Prostate gland (tissue), 2 donors: ENCODE data around the gene MTFMT. TPM values are rescaled to one million over a fixed set of nuclear protein-coding genes. Genes with fewer than 3 reads are reported as not detected.
A peak's percentile ranks its signal among the peaks of the same experiment; 100 is the strongest.

ENCODE experiments used
- DNase-seq: peaks from one replicate; pipeline ENCODE4 v3.0.0-alpha.2; 2019; ENCODE audit warnings: low spot score
- H3K27ac ChIP-seq, 2 donors: fragments of 200-600 bp; sonication (generic); 2 replicates each; pipeline ENCODE4 v1.5.1; 2017 to 2019
- H3K27me3 ChIP-seq: fragments of 200-600 bp; sonication (generic); replicated peaks from 2 replicates; pipeline ENCODE4 v1.5.1; 2019; ENCODE audit not compliant: insufficient read depth
- H3K36me3 ChIP-seq, 2 donors: fragments of 200-600 bp; sonication (generic); 1 replicate in 1 of 2; 2 replicates in 1 of 2; pipeline versions ENCODE4 v1.5.1 to v1.8.1; 2017 to 2019
- H3K4me1 ChIP-seq: fragments of 200-600 bp; sonication (generic); replicated peaks from 2 replicates; pipeline ENCODE4 v1.5.1; 2019
- H3K4me3 ChIP-seq, 2 donors: fragments of 200-600 bp; sonication (generic); 2 replicates each; pipeline ENCODE4 v1.5.1; 2017 to 2019
- H3K9me3 ChIP-seq: fragments of 200-600 bp; sonication (generic); 2 replicates; pipeline ENCODE4 v1.5.1; 2017
- POLR2A ChIP-seq: fragments of 450-650 bp; IDR thresholded peaks from one replicate; pipeline ENCODE4 v1.6.1; 2016; ENCODE audit warnings: antibody characterized with exemption, mild to moderate bottlenecking
- POLR2AphosphoS5 ChIP-seq: sonication (generic); formaldehyde crosslinking; IDR thresholded peaks from one replicate; pipeline ENCODE4 v1.6.1; 2017; ENCODE audit warnings: antibody characterized with exemption
- WGBS: methylation state at CpG from one replicate; pipeline ENCODE4 v1.1.5; 2018; 5-methylcytosine and 5-hydroxymethylcytosine counted together
- intact Hi-C: fragments of 100-400 bp; cut with DNase I; formaldehyde crosslinking; loops from one replicate; pipeline ENCODE4 v1.14.2; 2022
- total RNA-seq, 2 donors: library from RNA; depleted of rRNA; stranded (reverse); fragments of >200 nt; gene quantifications; one replicate each; pipeline ENCODE4 v1.1.0, GENCODE V29; 2016
- TF ChIP-seq, protein P1 (sequence below), 4 experiments: fragments of 200-600 bp in 2 of 4; fragments of 450-650 bp in 2 of 4; sonication (generic) in 2 of 4; IDR thresholded peaks; 1 replicate in 3 of 4; 2 replicates in 1 of 4; pipeline ENCODE4 v1.5.1; 2016 to 2019; ENCODE audit warnings: antibody characterized with exemption in 4 of 4, mild to moderate bottlenecking in 2 of 4, moderate library complexity in 2 of 4

Gene MTFMT
- total RNA-seq, 2 donors from 2014 or later = 31.0 to 37.9 TPM

DNA sequence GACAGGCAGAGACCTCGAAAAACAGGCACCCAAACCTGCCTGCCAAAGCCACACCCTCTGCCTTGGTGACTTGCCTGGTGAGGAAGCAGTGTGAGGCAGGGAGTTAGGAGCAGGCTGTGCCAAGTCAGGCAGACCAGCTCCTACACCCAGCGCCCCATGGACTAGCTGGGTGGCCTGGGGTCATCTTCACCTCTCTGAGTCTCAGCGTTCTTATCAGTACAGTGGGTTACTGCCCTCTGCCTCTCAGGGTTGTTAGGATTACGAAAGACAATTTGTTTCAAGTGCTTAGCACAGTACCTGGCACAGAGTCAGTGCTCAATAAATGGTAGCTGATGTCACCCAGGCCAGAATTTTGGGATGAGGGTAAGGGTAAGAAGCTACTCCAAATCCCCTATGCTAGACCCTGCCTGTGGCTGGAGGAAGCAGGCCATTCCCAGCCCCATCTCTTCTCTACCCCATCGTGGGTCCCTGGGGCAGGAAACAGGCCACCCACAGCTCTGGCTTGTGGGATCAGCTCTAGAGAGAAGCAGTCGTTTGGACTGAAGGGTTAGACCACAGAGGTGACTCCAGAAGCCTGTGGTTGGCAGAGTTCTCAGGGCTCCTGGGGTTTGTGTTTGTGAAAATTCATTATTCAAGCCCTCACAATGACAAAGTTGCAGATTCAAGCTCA lies 25.9 kb upstream of the MTFMT start:
- intact Hi-C loops = loop anchor here (2.0 kb wide), 1 partner anchor 27 kb away; no protein-coding TSS in a partner anchor
- TF ChIP-seq POLR2AphosphoS5 = no peak
- no peak for TF ChIP-seq POLR2A
- TF ChIP-seq, protein P1, sequence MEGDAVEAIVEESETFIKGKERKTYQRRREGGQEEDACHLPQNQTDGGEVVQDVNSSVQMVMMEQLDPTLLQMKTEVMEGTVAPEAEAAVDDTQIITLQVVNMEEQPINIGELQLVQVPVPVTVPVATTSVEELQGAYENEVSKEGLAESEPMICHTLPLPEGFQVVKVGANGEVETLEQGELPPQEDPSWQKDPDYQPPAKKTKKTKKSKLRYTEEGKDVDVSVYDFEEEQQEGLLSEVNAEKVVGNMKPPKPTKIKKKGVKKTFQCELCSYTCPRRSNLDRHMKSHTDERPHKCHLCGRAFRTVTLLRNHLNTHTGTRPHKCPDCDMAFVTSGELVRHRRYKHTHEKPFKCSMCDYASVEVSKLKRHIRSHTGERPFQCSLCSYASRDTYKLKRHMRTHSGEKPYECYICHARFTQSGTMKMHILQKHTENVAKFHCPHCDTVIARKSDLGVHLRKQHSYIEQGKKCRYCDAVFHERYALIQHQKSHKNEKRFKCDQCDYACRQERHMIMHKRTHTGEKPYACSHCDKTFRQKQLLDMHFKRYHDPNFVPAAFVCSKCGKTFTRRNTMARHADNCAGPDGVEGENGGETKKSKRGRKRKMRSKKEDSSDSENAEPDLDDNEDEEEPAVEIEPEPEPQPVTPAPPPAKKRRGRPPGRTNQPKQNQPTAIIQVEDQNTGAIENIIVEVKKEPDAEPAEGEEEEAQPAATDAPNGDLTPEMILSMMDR (IDR thresholded peaks at IDR 0.05) = no peak
- Histone ChIP-seq H3K36me3 (no peaks in the 10 kb centered on the region), H3K27me3 (no peaks in the 10 kb centered on the region), H3K4me1 (no peaks in the 10 kb centered on the region), H3K9me3 (no peaks in the 10 kb centered on the region), H3K27ac (peak overlapping the region; percentile 15 to 16), H3K4me3 (no peak overlapping the region)
- no peak for DNase-seq
- 43% methylated on average over 6 of the region's 6 CpGs for WGBS

DNA sequence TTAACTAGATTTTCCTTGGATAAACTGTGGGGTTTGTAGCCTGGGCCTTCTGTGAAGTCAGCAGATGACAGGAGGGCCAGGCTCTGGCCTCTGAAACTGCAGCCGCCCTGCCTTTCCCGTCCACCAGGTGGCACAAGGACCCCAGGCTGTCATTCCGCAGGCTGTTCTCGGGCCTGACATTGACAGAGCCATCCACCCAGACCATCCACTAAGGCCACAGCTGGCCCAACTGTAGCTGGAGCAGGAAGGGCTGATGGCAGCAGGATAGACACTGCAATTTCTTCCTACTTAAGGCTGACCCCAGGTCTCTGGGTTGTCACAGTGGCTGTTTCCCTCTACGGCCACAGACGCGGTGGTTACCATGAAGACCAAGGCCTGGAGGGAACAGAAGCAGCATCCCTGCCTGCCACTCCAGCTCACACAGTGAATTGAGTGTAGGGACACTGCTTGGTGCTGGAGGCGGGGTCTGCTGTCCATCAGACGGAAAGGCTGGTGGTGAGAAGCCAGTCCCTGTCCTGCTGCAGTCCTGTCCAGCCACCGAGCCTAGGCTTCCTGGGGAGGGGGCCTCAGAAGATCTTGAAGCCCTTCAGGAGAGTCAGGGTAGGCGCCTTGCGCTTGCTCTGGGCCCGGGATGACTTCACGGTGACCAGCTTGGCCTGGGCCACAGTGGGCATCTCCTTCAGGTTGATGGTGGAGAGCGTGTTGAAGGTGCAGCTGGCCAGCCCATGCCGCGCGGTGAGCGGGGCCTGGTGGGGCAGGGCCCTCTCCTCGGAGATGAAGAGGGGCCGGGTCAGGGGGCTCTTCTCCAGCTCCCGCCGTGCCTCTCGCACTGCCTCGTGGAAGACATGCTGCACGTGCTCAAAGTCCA lies 25.1 kb upstream of the MTFMT start:
- TF ChIP-seq POLR2A = no peak
- TF ChIP-seq POLR2AphosphoS5 = peak; percentile 41
- TF ChIP-seq, protein P1 (IDR thresholded peaks at IDR 0.05) = peak; percentile 66 to 94 (median 90)
- H3K9me3 ChIP-seq = no peaks in the 10 kb centered on the region
- H3K27me3 ChIP-seq = no peaks in the 10 kb centered on the region
- DNase-seq = peak; percentile 72
- intact Hi-C loops = loop anchor here (2.0 kb wide), 1 partner anchor 28 kb away; no protein-coding TSS in a partner anchor
- H3K4me1 ChIP-seq = no peaks in the 10 kb centered on the region
- no peak overlapping the region for H3K4me3 ChIP-seq
- H3K36me3 ChIP-seq = no peaks in the 10 kb centered on the region
- peak overlapping the region in 1 of 2 donors; percentile 16 for H3K27ac ChIP-seq
- 64% methylated on average over 26 of the region's 26 CpGs for WGBS

- no peak overlapping the region for H3K4me3 ChIP-seq
- H3K9me3 ChIP-seq = no peaks in the 10 kb centered on the region
- no peaks in the 10 kb centered on the region for H3K36me3 ChIP-seq
- H3K4me1 ChIP-seq = no peaks in the 10 kb centered on the region
- no peak overlapping the region for H3K27ac ChIP-seq
- intact Hi-C loops = no loop called here
- TF ChIP-seq POLR2A (no peak), POLR2AphosphoS5 (no peak)
- TF ChIP-seq, protein P1 (IDR thresholded peaks at IDR 0.05) = no peak
- no peaks in the 10 kb centered on the region for H3K27me3 ChIP-seq
- WGBS = 69% methylated on average over 2 of the region's 2 CpGs
- DNase-seq = no peak
Measured at GRCh38 chr15:65052956-65053355, 23.5 kb upstream of the MTFMT start.

- H3K4me1 ChIP-seq = no peaks in the 10 kb centered on the region
- H3K9me3 ChIP-seq = no peaks in the 10 kb centered on the region
- no peaks in the 10 kb centered on the region for H3K36me3 ChIP-seq
- no peak overlapping the region for H3K27ac ChIP-seq
- TF ChIP-seq POLR2A = no peak
- TF ChIP-seq POLR2AphosphoS5 = no peak
- TF ChIP-seq, protein P1 (IDR thresholded peaks at IDR 0.05) = no peak
- WGBS = 53% methylated on average over 2 of the region's 2 CpGs
- no peak overlapping the region for H3K4me3 ChIP-seq
- intact Hi-C loops = no loop called here
- H3K27me3 ChIP-seq = no peaks in the 10 kb centered on the region
- no peak for DNase-seq
Measured at GRCh38 chr15:65051266-65051665, 21.8 kb upstream of the MTFMT start.
